HFF-Myc (cell line): ENCODE measurements around the gene A3GALT2.

Source experiments
- DNase-seq: peaks from one replicate; pipeline ENCODE4 v3.0.0-alpha.2; 2011; ENCODE audit warnings: low read depth; ENCODE audit errors: extremely low read depth
- H3K4me3 ChIP-seq: replicated peaks from 2 replicates; pipeline ENCODE4 v1.5.1; 2011; ENCODE audit warnings: low read depth, mild to moderate bottlenecking, control low read depth, low read length
- TF ChIP-seq, protein P1 (sequence below): IDR thresholded peaks from 2 replicates; pipeline ENCODE4 v1.5.1; 2012; ENCODE audit warnings: mild to moderate bottlenecking, low read depth, low read length, control low read depth; ENCODE audit errors: missing control alignments

Gene A3GALT2

DNA sequence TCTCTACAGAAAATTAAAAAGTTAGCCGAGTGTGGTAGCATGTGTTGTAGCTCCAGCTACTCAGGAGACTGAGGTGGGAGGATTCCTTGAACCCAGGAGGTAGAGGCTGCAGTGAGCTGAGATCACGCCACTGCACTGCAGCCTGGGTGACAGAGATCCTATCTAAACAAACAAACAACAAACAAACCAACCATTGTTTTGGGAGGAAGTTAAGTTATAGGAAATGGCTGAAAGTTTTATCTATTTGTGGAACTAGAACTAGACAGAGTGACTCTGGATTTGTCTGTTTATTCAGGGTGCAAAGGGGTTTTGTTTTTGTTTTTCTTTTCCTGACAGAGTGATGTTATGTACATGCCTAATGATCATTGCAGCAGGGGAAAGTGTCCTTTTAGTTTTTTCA is 33.6 kb downstream of the A3GALT2 start:
- TF ChIP-seq, protein P1, sequence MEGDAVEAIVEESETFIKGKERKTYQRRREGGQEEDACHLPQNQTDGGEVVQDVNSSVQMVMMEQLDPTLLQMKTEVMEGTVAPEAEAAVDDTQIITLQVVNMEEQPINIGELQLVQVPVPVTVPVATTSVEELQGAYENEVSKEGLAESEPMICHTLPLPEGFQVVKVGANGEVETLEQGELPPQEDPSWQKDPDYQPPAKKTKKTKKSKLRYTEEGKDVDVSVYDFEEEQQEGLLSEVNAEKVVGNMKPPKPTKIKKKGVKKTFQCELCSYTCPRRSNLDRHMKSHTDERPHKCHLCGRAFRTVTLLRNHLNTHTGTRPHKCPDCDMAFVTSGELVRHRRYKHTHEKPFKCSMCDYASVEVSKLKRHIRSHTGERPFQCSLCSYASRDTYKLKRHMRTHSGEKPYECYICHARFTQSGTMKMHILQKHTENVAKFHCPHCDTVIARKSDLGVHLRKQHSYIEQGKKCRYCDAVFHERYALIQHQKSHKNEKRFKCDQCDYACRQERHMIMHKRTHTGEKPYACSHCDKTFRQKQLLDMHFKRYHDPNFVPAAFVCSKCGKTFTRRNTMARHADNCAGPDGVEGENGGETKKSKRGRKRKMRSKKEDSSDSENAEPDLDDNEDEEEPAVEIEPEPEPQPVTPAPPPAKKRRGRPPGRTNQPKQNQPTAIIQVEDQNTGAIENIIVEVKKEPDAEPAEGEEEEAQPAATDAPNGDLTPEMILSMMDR, result no peak
- no peak for DNase-seq
- no peak overlapping the region for H3K4me3 ChIP-seq

DNA sequence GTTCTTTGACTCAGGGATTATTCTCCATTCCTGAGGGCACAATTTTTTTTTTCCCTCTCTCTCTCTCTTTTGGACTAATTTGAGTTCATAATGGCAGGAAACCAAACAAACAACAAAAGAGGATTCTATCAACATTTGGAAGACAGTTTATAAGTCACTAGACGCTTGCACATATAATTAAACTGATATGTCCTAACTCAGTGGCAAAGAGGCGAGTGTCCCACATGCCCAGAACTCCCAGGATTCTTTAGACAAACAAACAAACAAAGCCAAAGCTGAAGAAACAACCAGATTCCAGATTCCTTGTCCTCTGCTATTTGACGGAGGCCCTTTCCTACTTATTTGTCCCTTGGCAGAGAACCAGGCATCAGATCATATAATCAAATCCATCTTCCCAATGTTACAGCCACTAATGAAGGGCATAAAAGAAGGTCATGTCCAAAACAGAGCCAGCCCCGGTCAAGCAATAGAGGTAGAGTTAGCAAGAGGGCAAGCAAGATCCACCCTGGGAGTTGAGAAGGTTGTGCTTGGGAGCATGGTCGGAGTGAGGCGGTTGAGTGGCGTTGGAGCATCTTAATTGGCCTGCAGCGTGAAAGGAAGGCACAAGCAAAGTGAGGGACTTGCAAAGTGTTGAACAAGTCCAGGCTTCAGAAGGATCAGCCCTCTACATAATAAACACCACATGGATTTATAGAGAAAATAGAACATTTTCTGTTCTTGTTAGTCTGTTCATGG is 34.3 kb downstream of the A3GALT2 start:
- TF ChIP-seq, protein P1, result no peak

DNA sequence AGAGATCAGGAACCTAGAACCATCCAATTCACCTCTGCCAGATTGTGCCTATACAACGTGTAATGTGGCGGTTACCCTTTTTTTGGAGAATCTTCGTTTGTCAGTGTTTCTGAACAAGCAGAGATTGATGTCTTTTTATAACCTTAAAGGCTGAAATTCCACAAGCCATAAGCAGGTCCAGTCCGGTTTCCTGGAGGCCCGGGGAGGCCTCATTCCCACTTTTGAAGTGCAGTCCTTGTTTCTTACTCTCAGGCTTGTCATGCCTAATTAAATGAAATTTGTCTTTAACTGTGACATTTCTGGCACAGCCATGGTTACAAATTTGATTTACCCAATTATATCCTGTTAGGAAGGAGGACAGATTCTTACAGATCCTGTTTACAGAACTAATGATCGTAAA is 36.8 kb downstream of the A3GALT2 start:
- no peak for DNase-seq
- H3K4me3 ChIP-seq, result no peak overlapping the region

More for the DNA sequence above, 34.3 kb downstream of the A3GALT2 start:
- no peak overlapping the region for H3K4me3 ChIP-seq
- DNase-seq, result no peak

DNA sequence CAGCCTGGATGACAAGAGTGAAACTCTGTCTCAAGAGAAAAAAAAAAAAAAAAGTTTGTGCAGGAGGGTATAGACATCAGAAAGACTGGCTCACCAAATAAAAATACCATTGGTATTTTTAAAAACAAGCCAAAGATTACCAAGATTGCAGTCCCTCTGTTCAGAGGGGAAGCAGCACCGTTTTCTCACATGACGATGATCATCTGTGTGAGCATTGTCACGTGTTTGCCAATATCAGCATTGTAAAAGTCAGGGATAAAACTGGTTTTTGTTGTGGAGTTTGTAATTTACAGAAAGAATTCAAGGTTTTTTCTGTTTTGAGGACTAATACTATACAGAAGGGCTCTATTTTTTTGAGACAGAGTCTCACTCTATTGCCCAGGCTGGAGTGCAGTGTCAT is 38.1 kb downstream of the A3GALT2 start:
- DNase-seq, result no peak
- H3K4me3 ChIP-seq, result no peak overlapping the region
- TF ChIP-seq, protein P1, result no peak

More for the DNA sequence above, 36.8 kb downstream of the A3GALT2 start:
- TF ChIP-seq, protein P1, result no peak

DNA sequence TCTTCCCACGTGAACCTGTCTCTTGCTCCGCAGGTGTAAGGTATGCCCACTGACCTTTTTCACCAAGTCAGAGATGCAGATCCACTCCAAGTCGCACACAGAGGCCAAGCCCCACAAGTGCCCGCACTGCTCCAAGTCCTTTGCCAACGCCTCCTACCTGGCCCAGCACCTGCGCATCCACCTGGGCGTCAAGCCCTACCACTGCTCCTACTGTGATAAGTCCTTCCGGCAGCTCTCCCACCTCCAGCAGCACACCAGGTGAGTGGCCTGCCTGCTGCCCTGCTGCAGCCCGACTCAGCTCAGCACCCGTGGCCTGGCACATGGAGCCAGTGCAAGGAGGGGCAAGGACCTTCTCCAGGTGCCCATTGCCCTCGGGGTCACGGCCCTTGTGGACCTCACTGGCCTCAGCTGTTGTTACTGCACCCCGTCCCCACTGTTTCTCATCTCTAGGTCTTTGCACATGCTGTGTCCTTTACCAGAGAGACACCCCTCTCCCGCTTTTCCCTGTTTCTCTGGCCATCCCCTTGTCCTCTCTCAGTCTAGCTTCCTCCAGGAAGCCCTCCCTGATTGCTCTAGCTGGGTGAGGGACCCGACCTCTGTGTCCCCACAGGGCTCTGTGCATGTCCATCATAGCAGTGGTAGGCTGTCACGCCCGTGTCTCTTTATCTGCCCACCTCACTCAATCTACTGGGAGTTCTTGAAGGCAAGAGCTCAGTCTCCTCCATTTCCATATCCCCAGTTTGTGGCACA is 39.2 kb downstream of the A3GALT2 start:
- TF ChIP-seq, protein P1, result no peak
- H3K4me3 ChIP-seq, result no peak overlapping the region
- DNase-seq, result no peak

DNA sequence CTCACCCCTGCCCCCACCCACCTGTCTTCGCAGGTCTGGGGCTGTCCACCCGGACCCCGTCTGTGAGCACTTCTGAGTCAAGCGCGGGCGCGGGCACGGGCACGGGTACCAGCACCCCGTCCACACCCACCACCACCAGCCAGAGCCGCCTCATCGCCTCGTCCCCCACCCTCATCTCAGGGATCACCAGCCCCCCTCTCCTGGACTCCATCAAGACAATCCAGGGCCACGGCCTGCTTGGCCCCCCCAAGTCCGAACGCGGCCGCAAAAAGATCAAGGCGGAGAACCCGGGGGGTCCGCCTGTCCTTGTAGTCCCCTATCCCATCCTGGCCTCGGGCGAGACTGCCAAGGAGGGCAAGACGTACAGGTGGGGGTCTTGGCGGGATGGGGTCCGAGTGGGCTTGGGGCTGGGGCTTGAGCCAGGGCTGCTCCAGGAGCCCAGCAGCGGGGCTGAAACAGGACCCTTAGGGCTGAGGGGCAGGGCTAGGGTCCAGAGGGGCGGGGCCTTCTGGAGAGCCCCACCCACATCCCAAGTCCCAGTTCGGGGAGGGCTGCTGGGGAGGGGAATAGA is 40.7 kb downstream of the A3GALT2 start:
- no peak overlapping the region for H3K4me3 ChIP-seq
- TF ChIP-seq, protein P1, result no peak

More for the DNA sequence above, 40.7 kb downstream of the A3GALT2 start:
- DNase-seq, result no peak
